Caco-2 (cell line): ENCODE data around the gene WDR1. TPM values are rescaled to one million over a fixed set of nuclear protein-coding genes. Genes with fewer than 3 reads are reported as not detected.

Source experiments
- BruUV-seq: library from RNA; stranded (reverse); fragments of 400-500 nt; replicated peaks from 2 replicates; lab custom pipeline; 2021; lab: Mats Ljungman, UMichigan
- CTCF ChIA-PET: fragments of 300-600 bp; sonication (Branson Sonifier 250); formaldehyde crosslinking; loops from one replicate; lab custom pipeline; 2022; ENCODE audit warnings: antibody characterized with exemption; lab: Charles Lee
- POLR2A ChIA-PET: fragments of 300-600 bp; sonication (Branson Sonifier 250); formaldehyde crosslinking; loops from one replicate; lab custom pipeline; 2022; ENCODE audit warnings: antibody characterized with exemption; lab: Charles Lee
- DNase-seq, 2 experiments: peaks; one replicate each; pipeline versions ENCODE4 v3.0.0 to v3.0.0-alpha.2; 2020 to 2022
- H3K27me3 ChIP-seq: replicated peaks from 2 replicates; pipeline ENCODE4 v1.6.0; 2011; ENCODE audit warnings: low read length; ENCODE audit not compliant: control insufficient read depth, insufficient read depth
- H3K36me3 ChIP-seq: 2 replicates; pipeline ENCODE4 v1.5.1; 2011; ENCODE audit warnings: low read length; ENCODE audit not compliant: control insufficient read depth, insufficient read depth
- H3K4me1 ChIP-seq: fragments of 250-450 bp; sonication (Bioruptor Pico); 2 replicates; pipeline ENCODE4 v1.5.1; 2020; ENCODE audit warnings: mild to moderate bottlenecking
- H3K4me3 ChIP-seq: 2 replicates; pipeline ENCODE4 v1.5.1; 2011; ENCODE audit warnings: low read depth, mild to moderate bottlenecking, control low read depth, low read length
- H3K9me3 ChIP-seq: fragments of 250-450 bp; sonication (Bioruptor Pico); 2 replicates; pipeline ENCODE4 v1.5.1; 2020; ENCODE audit warnings: mild to moderate bottlenecking, moderate library complexity
- H3K27ac Mint-ChIP-seq: one replicate; pipeline ENCODE4 v1.8.0; 2022; ENCODE audit warnings: mixed read lengths; ENCODE audit not compliant: unreplicated experiment
- H3K27me3 Mint-ChIP-seq: one replicate; pipeline ENCODE4 v1.8.0; 2022; ENCODE audit warnings: mixed read lengths; ENCODE audit not compliant: insufficient read depth, unreplicated experiment
- H3K36me3 Mint-ChIP-seq: one replicate; pipeline ENCODE4 v1.8.0; 2022; ENCODE audit warnings: mild to moderate bottlenecking, mixed read lengths; ENCODE audit not compliant: insufficient read depth, unreplicated experiment
- H3K4me1 Mint-ChIP-seq: one replicate; pipeline ENCODE4 v1.8.0; 2022; ENCODE audit warnings: low read depth, mixed read lengths; ENCODE audit not compliant: unreplicated experiment
- H3K4me3 Mint-ChIP-seq: one replicate; pipeline ENCODE4 v1.8.0; 2022; ENCODE audit warnings: mild to moderate bottlenecking, moderate library complexity, mixed read lengths; ENCODE audit not compliant: unreplicated experiment
- H3K9me3 Mint-ChIP-seq: one replicate; pipeline ENCODE4 v1.8.0; 2022; ENCODE audit warnings: mixed read lengths; ENCODE audit not compliant: unreplicated experiment
- CTCF ChIP-seq, 2 experiments: fragments of 200-600 bp in 1 of 2; IDR thresholded peaks; 1 replicate in 1 of 2; 2 replicates in 1 of 2; pipeline versions ENCODE4 v1.5.1 to v1.8.0; 2011 to 2022; ENCODE audit warnings: antibody characterized with exemption in 1 of 2, control low read depth in 1 of 2, inconsistent platforms in 1 of 2, low read depth in 1 of 2, low read length in 1 of 2, mild to moderate bottlenecking in 1 of 2, moderate library complexity in 1 of 2; ENCODE audit not compliant: insufficient read depth in 1 of 2, severe bottlenecking in 1 of 2, unreplicated experiment in 1 of 2
- intact Hi-C: fragments of 100-400 bp; cut with micrococcal nuclease; formaldehyde crosslinking; loops from one replicate; pipeline ENCODE4 v1.10.0; 2022; ENCODE audit not compliant: unreplicated experiment
- total RNA-seq: library from RNA; stranded (reverse); gene quantifications from 2 replicates; pipeline ENCODE4 v1.2.3, GENCODE V29; 2022

WDR1 gene
- total RNA-seq, 1 experiment from 2014 or later, result 250 TPM

- intact Hi-C loops, result no loop called here
- Mint-ChIP-seq H3K36me3 (peaks cover 89% of the 10 kb centered on the region), H3K4me1 (peaks cover 13% of the 10 kb centered on the region), H3K4me3 (no peak overlapping the region), H3K27ac (peak overlapping the region; percentile 62), H3K9me3 (no peaks in the 10 kb centered on the region), H3K27me3 (no peaks in the 10 kb centered on the region)
- no peaks in the 10 kb centered on the region for H3K9me3 ChIP-seq
- POLR2A ChIA-PET, result no interaction called here
- CTCF ChIA-PET, result no interaction called here
- no peaks in the 10 kb centered on the region for H3K4me1 ChIP-seq
- DNase-seq, result no peak
- no peaks in the 10 kb centered on the region for H3K27me3 ChIP-seq
- no TSS peak for BruUV-seq
- TF ChIP-seq CTCF (IDR thresholded peaks at IDR 0.05; ENCODE audit: insufficient read depth in 1 of 2, low read depth in 1 of 2, low read length in 1 of 2, severe bottlenecking in 1 of 2, unreplicated experiment in 1 of 2), result no peak
- H3K36me3 ChIP-seq, result no peaks in the 10 kb centered on the region; the same call in none of the 2 replicates
- H3K4me3 ChIP-seq, result no peak overlapping the region
Measured at GRCh38 chr4:10100734-10101216, 15.8 kb downstream of the WDR1 start.

- peaks cover 87% of the 10 kb centered on the region for H3K36me3 Mint-ChIP-seq
- intact Hi-C loops, result no loop called here
Measured at GRCh38 chr4:10099499-10100325, 16.9 kb downstream of the WDR1 start.

GRCh38 chr4:10098780-10099160 is 17.8 kb downstream of the WDR1 start:
- ChIA-PET POLR2A (no interaction called here), CTCF (no interaction called here)
- Mint-ChIP-seq H3K36me3 (peaks cover 87% of the 10 kb centered on the region), H3K4me3 (no peak overlapping the region), H3K27me3 (no peaks in the 10 kb centered on the region), H3K27ac (no peak overlapping the region), H3K9me3 (no peaks in the 10 kb centered on the region), H3K4me1 (no peaks in the 10 kb centered on the region)
- H3K27me3 ChIP-seq, result no peaks in the 10 kb centered on the region
- H3K4me3 ChIP-seq, result no peak overlapping the region
- no peak for DNase-seq
- intact Hi-C loops, result no loop called here
- H3K36me3 ChIP-seq, result peaks cover 2% of the 10 kb centered on the region
- no peaks in the 10 kb centered on the region for H3K4me1 ChIP-seq
- H3K9me3 ChIP-seq, result no peaks in the 10 kb centered on the region
- no TSS peak for BruUV-seq
- no peak for TF ChIP-seq CTCF (IDR thresholded peaks at IDR 0.05; ENCODE audit: insufficient read depth in 1 of 2, low read depth in 1 of 2, low read length in 1 of 2, severe bottlenecking in 1 of 2, unreplicated experiment in 1 of 2)

More at GRCh38 chr4:10099499-10100325, 16.9 kb downstream of the WDR1 start:
- Histone ChIP-seq H3K4me1 (no peaks in the 10 kb centered on the region), H3K27me3 (no peaks in the 10 kb centered on the region), H3K36me3 (no peaks in the 10 kb centered on the region; the same call in none of the 2 replicates), H3K4me3 (no peak overlapping the region), H3K9me3 (no peaks in the 10 kb centered on the region)
- Mint-ChIP-seq H3K4me1 (peaks cover 3% of the 10 kb centered on the region), H3K9me3 (no peaks in the 10 kb centered on the region), H3K27ac (no peak overlapping the region), H3K27me3 (no peaks in the 10 kb centered on the region), H3K4me3 (no peak overlapping the region)
- no peak for TF ChIP-seq CTCF (IDR thresholded peaks at IDR 0.05; ENCODE audit: insufficient read depth in 1 of 2, low read depth in 1 of 2, low read length in 1 of 2, severe bottlenecking in 1 of 2, unreplicated experiment in 1 of 2)
- BruUV-seq, result no TSS peak
- ChIA-PET POLR2A (interaction anchor here (0.6 kb wide), 1 partner anchor 70 kb away, joined by 3 read pairs; no protein-coding TSS in a partner anchor), CTCF (no interaction called here)
- no peak for DNase-seq
